ENCODE measurements around the gene IRF5. TPM values are rescaled to one million over a fixed set of nuclear protein-coding genes. Genes with fewer than 3 reads are reported as not detected.

IRF5 gene
- total RNA-seq, 1 donor from 2014 or later, result 1.8 TPM

DNA sequence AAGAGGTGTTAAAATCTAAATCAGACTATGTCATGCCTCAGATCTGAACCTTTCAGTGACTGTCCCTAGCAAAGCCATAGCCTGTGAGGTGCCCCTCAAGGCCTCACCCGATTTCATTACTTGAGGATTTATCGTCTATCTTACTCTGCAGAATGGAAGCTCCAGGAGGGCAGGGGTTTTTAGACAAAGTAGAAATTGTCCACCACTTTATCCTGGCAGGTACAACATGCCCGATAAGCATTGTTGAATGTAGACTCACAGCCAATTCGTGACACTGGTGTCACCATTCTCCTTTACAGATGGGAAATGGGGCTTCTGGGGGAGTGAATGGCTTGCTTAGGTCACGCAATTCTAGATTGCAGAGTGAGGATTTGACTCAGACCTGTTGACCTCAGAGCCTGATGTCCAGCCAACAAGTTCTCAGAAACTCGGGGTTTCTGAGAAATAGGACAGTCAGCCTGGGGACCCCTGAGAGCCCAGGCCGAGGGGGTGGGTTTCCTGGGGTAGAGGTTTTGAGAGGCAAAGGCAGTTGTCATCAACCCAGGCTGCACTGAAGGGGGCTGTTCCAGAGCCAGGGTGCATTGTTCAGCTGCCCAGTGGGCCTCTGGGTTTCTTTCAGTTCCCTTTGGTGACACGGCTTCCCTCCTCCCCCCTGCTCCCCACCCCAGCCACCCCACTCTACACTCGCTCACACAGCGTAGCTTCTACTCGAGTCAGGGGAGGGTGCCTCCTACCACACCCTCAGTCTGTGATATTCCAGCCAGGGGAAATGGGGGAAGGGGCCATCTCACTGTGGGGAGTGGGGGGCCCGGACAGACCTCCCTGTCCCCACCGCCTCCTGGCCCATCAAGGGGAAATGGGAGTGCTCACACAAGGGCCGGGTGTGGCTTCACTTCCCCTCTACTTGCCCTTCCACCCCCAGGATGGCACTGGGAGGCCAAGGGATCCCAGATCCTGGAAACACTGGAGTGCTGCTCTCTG lies 3.1 kb upstream of the IRF5 start:
- TF ChIP-seq, protein P1, sequence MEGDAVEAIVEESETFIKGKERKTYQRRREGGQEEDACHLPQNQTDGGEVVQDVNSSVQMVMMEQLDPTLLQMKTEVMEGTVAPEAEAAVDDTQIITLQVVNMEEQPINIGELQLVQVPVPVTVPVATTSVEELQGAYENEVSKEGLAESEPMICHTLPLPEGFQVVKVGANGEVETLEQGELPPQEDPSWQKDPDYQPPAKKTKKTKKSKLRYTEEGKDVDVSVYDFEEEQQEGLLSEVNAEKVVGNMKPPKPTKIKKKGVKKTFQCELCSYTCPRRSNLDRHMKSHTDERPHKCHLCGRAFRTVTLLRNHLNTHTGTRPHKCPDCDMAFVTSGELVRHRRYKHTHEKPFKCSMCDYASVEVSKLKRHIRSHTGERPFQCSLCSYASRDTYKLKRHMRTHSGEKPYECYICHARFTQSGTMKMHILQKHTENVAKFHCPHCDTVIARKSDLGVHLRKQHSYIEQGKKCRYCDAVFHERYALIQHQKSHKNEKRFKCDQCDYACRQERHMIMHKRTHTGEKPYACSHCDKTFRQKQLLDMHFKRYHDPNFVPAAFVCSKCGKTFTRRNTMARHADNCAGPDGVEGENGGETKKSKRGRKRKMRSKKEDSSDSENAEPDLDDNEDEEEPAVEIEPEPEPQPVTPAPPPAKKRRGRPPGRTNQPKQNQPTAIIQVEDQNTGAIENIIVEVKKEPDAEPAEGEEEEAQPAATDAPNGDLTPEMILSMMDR (conservative IDR thresholded peaks at IDR 0.05), result no peak
- peaks cover 43% of the 10 kb centered on the region for H3K27me3 Mint-ChIP-seq
- no peak overlapping the region for H3K4me3 Mint-ChIP-seq
- no peak overlapping the region for H3K27ac Mint-ChIP-seq
- H3K4me1 Mint-ChIP-seq (ENCODE audit: unreplicated experiment), result peaks cover 10% of the 10 kb centered on the region
- DNase-seq (ENCODE audit: extremely low spot score, unreplicated experiment), result no peak
- no peaks in the 10 kb centered on the region for H3K9me3 Mint-ChIP-seq
- no peaks in the 10 kb centered on the region for H3K36me3 Mint-ChIP-seq

DNA sequence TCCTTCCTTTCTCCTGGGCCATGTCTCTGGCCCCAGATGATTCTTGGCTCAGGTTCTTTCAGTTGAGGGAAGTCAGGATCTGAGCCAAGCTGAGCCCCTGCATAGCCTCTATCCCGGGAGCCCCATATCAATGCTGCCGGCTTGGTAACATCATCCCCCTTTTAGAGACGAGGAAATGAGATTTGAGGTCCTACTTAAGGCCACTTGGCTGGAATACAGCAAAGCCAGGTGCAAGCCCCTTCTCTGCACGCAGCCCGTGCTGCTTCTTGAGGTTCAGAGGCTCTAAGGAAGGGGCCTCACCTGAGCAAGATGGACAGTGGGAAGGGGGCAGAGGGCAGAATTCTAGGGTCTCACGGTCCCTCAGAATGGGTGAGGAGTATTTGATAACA lies 2.4 kb upstream of the IRF5 start:
- DNase-seq (ENCODE audit: extremely low spot score, unreplicated experiment), result no peak
- TF ChIP-seq, protein P1 (conservative IDR thresholded peaks at IDR 0.05), result no peak
- Mint-ChIP-seq H3K9me3 (no peaks in the 10 kb centered on the region), H3K4me1 (ENCODE audit: unreplicated experiment) (peaks cover 10% of the 10 kb centered on the region), H3K27me3 (peaks cover 50% of the 10 kb centered on the region), H3K4me3 (no peak overlapping the region), H3K27ac (no peak overlapping the region), H3K36me3 (no peaks in the 10 kb centered on the region)

DNA sequence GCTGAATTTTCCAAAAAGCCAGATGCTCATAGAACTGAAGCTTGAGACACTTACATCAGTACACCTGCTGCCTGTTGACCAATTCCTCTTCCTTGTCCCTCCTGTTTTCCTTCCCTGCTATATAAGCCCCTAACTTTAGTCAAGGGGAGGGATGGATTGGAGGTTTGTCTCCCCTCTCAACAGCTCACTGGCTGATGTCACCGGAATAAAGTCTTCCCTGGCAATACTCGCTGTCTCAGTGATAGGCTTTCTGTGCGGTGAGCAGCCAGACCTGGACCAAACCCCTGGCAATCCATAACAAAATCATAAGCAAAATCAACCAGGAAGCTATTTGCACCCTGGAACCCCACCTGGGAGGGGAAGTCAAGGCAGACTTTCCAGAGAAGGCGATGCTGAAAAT lies 929 bp upstream of the IRF5 start:
- H3K27me3 Mint-ChIP-seq, result peaks cover 60% of the 10 kb centered on the region
- no peaks in the 10 kb centered on the region for H3K36me3 Mint-ChIP-seq
- no peak overlapping the region for H3K27ac Mint-ChIP-seq
- TF ChIP-seq, protein P1 (conservative IDR thresholded peaks at IDR 0.05), result no peak
- H3K4me3 Mint-ChIP-seq, result peak overlapping the region; percentile 81
- H3K9me3 Mint-ChIP-seq, result no peaks in the 10 kb centered on the region
- H3K4me1 Mint-ChIP-seq (ENCODE audit: unreplicated experiment), result peaks cover 10% of the 10 kb centered on the region
- DNase-seq (ENCODE audit: extremely low spot score, unreplicated experiment), result no peak

DNA sequence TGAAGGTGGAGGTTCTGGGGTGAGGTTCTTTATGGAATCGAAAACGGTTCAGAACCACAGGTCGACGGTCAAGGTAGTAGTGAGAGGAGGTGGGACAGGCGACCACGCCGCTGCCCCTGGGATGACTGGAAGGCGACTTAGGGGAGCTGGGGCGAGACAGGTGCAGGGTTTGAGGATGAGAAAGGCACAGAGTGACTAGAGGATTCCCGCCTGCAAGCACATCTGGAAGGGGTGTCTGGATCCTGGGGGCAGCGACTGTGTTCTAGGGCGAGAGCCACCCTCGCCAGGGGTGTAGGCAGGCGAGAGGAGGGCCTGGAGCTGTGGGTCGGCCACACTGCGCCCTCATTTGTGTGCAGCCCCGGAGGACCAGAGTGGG lies 468 bp upstream of the IRF5 start:
- H3K4me1 Mint-ChIP-seq (ENCODE audit: unreplicated experiment), result peaks cover 10% of the 10 kb centered on the region
- H3K9me3 Mint-ChIP-seq, result no peaks in the 10 kb centered on the region
- no peak for DNase-seq (ENCODE audit: extremely low spot score, unreplicated experiment)
- H3K4me3 Mint-ChIP-seq, result peak overlapping the region; percentile 81
- no peaks in the 10 kb centered on the region for H3K36me3 Mint-ChIP-seq
- TF ChIP-seq, protein P1 (conservative IDR thresholded peaks at IDR 0.05), result no peak
- no peak overlapping the region for H3K27ac Mint-ChIP-seq
- peaks cover 60% of the 10 kb centered on the region for H3K27me3 Mint-ChIP-seq

DNA sequence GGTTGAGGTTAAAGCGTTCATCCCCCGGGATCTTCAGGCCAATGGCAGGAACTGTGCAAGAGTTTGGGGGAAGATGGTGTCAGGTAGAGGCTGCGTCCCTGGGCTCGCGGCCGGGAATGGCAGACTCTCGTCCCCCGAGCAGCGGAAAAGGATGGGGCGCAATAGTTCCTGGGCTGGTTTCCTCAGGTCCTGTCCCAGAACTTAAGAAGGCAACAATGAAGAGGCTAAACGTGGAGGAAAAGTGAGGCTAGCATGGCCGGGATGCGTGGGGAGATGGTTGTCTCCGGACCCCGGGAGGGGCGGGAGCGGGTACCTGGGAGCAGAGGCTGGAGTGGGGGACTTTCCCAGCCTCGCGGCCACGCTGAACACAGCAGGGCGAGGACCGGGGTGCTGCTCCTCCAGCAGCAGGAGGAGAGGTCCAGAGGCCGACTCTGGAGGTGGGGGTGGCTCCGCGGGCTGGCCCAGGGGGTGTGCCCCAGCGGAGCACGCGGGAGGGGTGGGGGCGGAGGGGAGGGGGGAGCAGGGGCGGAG lies 882 bp downstream of the IRF5 start:
- Mint-ChIP-seq H3K27me3 (peaks cover 55% of the 10 kb centered on the region), H3K4me3 (peak overlapping the region; percentile 88), H3K27ac (no peak overlapping the region), H3K36me3 (no peaks in the 10 kb centered on the region), H3K4me1 (ENCODE audit: unreplicated experiment) (peaks cover 10% of the 10 kb centered on the region), H3K9me3 (no peaks in the 10 kb centered on the region)
- TF ChIP-seq, protein P1 (conservative IDR thresholded peaks at IDR 0.05), result no peak
- no peak for DNase-seq (ENCODE audit: extremely low spot score, unreplicated experiment)

Data from type B pancreatic cell (in vitro differentiated cells).